ELF-1 (cell line): ENCODE measurements around the gene CAMK2G.

ENCODE experiments used
- DNase-seq: peaks from one replicate; pipeline ENCODE4 v3.0.0-alpha.2; 2016; ENCODE audit warnings: low read depth, low spot score

Gene CAMK2G

GRCh38 chr10:73772281-73773151, 101.8 kb downstream of the CAMK2G start:
- DNase-seq: peak; percentile 75

- peak; percentile 78 for DNase-seq
Observed at GRCh38 chr10:73771722-73772280, 102.6 kb downstream of the CAMK2G start.

- no peak for DNase-seq
Observed at GRCh38 chr10:73769396-73769795, 105.0 kb downstream of the CAMK2G start.

GRCh38 chr10:73768881-73769280, 105.5 kb downstream of the CAMK2G start:
- DNase-seq: no peak

- DNase-seq: no peak
Observed at GRCh38 chr10:73765066-73765465, 109.3 kb downstream of the CAMK2G start.

GRCh38 chr10:73763343-73763742, 111.0 kb downstream of the CAMK2G start:
- DNase-seq: no peak

GRCh38 chr10:73762915-73763314, 111.4 kb downstream of the CAMK2G start:
- no peak for DNase-seq
